ENCODE results near the gene AGMAT.

Gene AGMAT

DNA sequence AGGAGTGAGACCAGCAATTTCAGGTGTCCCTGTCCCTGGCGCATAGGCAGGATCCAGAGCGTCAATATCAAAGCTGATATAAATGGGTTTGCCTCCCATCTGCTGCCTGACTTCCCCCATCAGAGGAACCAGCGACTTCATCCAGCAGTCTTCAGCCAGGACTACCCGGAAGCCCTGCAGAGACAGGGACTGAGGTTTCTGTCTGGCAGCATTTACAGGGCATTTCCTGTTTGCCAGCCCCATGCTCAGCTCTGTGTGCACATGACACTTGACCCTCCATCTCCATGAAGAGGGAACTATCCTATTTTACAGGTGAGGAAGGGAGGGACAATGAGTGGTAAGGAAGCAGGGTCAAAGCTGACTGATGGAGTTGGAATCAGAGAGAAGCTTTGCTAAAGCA lies 7.2 kb downstream of the AGMAT start:
- TF ChIP-seq, protein P1, sequence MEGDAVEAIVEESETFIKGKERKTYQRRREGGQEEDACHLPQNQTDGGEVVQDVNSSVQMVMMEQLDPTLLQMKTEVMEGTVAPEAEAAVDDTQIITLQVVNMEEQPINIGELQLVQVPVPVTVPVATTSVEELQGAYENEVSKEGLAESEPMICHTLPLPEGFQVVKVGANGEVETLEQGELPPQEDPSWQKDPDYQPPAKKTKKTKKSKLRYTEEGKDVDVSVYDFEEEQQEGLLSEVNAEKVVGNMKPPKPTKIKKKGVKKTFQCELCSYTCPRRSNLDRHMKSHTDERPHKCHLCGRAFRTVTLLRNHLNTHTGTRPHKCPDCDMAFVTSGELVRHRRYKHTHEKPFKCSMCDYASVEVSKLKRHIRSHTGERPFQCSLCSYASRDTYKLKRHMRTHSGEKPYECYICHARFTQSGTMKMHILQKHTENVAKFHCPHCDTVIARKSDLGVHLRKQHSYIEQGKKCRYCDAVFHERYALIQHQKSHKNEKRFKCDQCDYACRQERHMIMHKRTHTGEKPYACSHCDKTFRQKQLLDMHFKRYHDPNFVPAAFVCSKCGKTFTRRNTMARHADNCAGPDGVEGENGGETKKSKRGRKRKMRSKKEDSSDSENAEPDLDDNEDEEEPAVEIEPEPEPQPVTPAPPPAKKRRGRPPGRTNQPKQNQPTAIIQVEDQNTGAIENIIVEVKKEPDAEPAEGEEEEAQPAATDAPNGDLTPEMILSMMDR (IDR thresholded peaks at IDR 0.05), result no peak

DNA sequence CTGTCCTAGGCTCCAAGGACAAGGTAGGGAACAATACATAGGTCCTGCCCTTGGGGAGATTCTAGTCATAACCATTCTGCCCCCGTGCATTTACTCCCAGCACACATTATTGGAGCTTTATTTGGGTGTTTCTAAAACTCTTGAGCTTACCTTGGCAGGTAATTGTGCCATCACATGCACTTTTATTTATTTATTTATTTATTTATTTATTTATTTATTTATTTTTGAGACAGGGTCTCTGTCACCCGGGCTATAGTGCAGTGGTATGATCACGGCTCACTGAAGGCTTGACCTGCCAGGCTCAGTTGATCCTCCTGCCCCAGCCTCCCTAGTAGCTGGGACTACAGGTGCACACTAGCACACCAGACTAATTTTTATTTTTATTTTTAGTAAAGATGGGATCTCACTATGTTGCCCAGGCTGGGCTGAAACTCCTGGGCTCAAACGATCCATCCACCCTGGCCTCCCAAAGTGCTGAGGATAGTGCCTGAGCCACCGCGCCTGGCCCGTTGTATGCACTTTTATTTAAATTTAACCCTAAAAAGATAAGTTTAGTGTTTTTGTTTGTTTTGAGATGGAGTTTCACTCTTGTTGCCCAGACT lies 9.2 kb downstream of the AGMAT start:
- TF ChIP-seq, protein P1 (IDR thresholded peaks at IDR 0.05), result no peak

DNA sequence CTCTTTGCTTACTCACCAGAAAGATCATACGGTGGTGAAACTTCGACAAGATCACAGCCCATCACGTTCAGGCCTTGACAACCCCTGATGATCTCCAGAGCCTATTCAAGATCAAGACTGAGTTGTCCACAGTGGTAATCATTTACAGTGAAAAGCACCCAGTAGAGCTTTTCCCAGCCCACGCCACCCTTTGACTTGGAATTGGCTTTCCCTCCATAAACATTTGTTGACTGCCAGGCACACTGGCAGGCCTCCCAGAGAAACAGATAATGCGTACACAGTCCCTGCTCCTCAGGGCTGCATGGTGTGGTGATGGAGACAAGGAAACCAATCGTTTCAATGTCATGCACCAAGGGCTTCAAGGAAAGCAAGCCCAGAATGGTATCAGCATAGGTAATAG lies 10.1 kb downstream of the AGMAT start:
- TF ChIP-seq, protein P1 (IDR thresholded peaks at IDR 0.05), result no peak

DNA sequence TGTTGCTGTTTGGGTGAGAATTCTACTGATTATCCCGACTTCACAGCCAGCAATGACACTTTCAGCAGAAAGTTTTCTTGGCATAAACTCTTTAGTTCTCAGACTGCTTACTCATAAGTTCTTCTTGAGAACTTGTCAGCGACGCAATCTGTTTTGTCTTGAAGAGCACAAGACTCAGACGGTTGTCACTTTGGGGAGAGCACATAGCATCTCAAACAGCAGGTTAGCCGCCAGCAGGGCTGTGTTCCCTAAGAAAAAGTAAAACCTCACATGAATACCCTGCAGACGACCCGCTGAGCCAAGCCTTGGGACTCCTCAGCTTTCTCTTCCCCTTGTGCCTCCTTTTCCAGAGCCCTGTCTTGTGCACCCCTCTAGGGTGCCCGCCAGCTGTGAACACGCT lies 11.4 kb downstream of the AGMAT start:
- TF ChIP-seq, protein P1 (IDR thresholded peaks at IDR 0.05), result no peak

DNA sequence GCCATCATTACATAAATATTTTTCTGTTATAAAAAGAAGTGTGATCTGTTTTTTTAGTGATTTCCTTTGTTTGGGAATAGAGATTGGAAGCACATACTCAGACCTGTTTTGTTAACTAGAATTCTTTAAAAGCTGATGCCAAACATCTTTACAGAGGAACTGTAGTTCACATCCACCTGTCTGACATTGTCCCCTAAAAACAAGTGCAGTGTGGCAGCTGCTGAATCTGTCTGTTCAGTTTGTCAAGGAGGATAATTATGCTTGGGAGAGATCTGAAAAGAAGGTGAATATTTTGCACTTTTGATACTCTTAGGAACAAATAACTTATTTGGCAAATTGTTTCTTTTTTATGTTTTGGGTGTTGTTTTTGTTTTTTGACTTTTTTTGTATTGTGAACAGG lies 13.6 kb downstream of the AGMAT start:
- TF ChIP-seq, protein P1 (IDR thresholded peaks at IDR 0.05), result no peak

DNA sequence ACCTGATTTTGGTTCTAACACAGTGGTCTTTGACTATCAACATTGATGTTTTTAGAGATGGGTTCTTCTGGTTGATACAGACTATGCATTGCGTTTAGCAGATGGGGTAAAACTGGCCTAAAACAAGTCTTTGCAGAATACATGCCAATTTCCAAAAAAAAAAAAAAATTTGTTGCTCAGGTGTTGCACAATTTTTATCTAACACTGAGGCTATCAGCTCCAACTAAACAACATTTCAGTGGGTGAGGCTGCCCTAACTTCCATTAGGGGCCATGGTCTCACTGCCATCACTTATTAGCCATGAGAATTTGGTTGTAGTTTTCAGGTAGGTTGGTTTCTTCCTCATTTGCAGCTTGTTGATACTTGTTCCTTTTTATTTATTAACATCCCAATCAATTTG lies 14.0 kb downstream of the AGMAT start:
- TF ChIP-seq, protein P1 (IDR thresholded peaks at IDR 0.05), result no peak

DNA sequence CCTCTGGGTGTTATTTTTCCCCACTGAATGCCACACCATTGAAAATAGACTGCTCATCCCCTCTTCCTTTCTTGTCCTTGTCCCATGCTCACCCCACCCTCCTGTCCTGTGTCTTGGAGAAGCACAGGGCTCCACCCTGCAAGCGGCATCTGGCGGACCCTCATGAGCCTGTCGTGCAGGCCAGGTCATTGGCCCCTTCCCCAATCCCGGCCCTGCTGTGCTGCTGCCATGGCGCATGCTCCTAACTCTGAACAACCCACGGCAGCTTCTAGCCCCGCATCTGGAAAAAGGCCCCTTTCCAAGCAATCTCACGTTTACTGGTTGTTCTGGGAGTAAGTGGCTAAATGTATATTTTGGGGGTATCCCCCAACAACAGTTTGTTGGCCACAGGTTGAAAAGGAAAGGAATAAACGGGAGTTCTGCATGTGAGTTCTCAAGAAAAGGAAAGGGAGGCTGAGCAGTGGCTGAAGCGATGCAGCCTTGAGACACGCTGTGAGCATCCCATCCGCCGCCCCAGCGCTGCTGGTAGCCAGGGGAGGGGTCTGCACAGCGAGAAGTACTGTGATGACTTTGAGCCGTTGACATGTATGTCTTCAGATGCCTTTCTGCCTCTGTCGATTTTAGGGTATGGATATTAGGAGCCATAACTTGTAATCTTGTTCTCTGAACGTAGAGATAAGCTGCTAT lies 16.3 kb downstream of the AGMAT start:
- TF ChIP-seq, protein P1 (IDR thresholded peaks at IDR 0.05), result no peak

Data from LNCAP (cell line).